ENCODE results near the gene TAS2R40.

Gene TAS2R40

GRCh38 chr7:143221286-143221685 is 551 bp upstream of the TAS2R40 start:
- Histone ChIP-seq H3K36me3 (ENCODE audit: control insufficient read depth in 5 of 5, insufficient read depth in 5 of 5, low read length in 5 of 5) (no peaks in the 10 kb centered on the region), H3K4me3 (ENCODE audit: low read depth in 1 of 5, low read length in 5 of 5) (no peak overlapping the region), H3K4me1 (ENCODE audit: control insufficient read depth in 5 of 5, insufficient read depth in 5 of 5, low read length in 5 of 5) (peaks cover 0 to 4% (median 0%) of the 10 kb centered on the region in 5 donors), H3K9ac (ENCODE audit: low read length in 5 of 5) (no peak overlapping the region), H3K9me3 (ENCODE audit: control insufficient read depth in 5 of 5, low read length in 5 of 5) (no peaks in the 10 kb centered on the region), H3K27ac (ENCODE audit: low read depth, low read length) (no peak overlapping the region), H3K27me3 (ENCODE audit: control insufficient read depth in 5 of 5, insufficient read depth in 4 of 5, low read length in 5 of 5) (no peaks in the 10 kb centered on the region)

- no peak overlapping the region for H3K4me3 ChIP-seq (ENCODE audit: low read depth in 1 of 5, low read length in 5 of 5)
- H3K9me3 ChIP-seq (ENCODE audit: control insufficient read depth in 5 of 5, low read length in 5 of 5): no peaks in the 10 kb centered on the region
- H3K36me3 ChIP-seq (ENCODE audit: control insufficient read depth in 5 of 5, insufficient read depth in 5 of 5, low read length in 5 of 5): no peaks in the 10 kb centered on the region
- no peak overlapping the region for H3K27ac ChIP-seq (ENCODE audit: low read depth, low read length)
- peaks cover 0 to 6% (median 0%) of the 10 kb centered on the region in 5 donors for H3K4me1 ChIP-seq (ENCODE audit: control insufficient read depth in 5 of 5, insufficient read depth in 5 of 5, low read length in 5 of 5)
- H3K9ac ChIP-seq (ENCODE audit: low read length in 5 of 5): no peak overlapping the region
- H3K27me3 ChIP-seq (ENCODE audit: control insufficient read depth in 5 of 5, insufficient read depth in 4 of 5, low read length in 5 of 5): no peaks in the 10 kb centered on the region
These were observed 945 bp downstream of the TAS2R40 start for GRCh38 chr7:143222782-143223181.

GRCh38 chr7:143223784-143224183 is 1.9 kb downstream of the TAS2R40 start:
- Histone ChIP-seq H3K9me3 (ENCODE audit: control insufficient read depth in 5 of 5, low read length in 5 of 5) (no peaks in the 10 kb centered on the region), H3K36me3 (ENCODE audit: control insufficient read depth in 5 of 5, insufficient read depth in 5 of 5, low read length in 5 of 5) (no peaks in the 10 kb centered on the region), H3K4me3 (ENCODE audit: low read depth in 1 of 5, low read length in 5 of 5) (no peak overlapping the region), H3K9ac (ENCODE audit: low read length in 5 of 5) (no peak overlapping the region), H3K27me3 (ENCODE audit: control insufficient read depth in 5 of 5, insufficient read depth in 4 of 5, low read length in 5 of 5) (no peaks in the 10 kb centered on the region), H3K4me1 (ENCODE audit: control insufficient read depth in 5 of 5, insufficient read depth in 5 of 5, low read length in 5 of 5) (peaks cover 0 to 7% (median 0%) of the 10 kb centered on the region in 5 donors), H3K27ac (ENCODE audit: low read depth, low read length) (no peak overlapping the region)

DNA sequence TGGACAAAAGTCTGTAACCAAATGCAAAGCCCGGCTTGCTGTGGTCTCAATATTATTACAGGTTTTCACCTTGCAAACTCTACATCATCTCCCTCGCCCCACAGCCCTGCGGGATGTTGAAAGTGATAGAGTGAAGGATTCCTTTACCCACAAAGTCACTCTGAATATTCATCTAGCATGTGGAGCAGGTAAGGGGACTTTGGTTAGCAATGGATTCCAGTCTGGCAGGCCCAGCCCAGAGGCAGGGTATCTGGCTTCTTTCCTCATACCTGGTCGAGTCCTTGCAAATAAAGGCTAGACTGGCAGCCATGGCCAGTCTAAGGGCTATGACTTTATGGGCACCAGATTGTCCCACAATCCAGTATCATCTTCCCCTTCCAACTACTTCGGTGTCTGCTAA is 3.2 kb downstream of the TAS2R40 start:
- no peak overlapping the region for H3K27ac ChIP-seq (ENCODE audit: low read depth, low read length)
- H3K36me3 ChIP-seq (ENCODE audit: control insufficient read depth in 5 of 5, insufficient read depth in 5 of 5, low read length in 5 of 5): no peaks in the 10 kb centered on the region
- no peak overlapping the region for H3K9ac ChIP-seq (ENCODE audit: low read length in 5 of 5)
- H3K9me3 ChIP-seq (ENCODE audit: control insufficient read depth in 5 of 5, low read length in 5 of 5): no peaks in the 10 kb centered on the region
- H3K27me3 ChIP-seq (ENCODE audit: control insufficient read depth in 5 of 5, insufficient read depth in 4 of 5, low read length in 5 of 5): no peaks in the 10 kb centered on the region
- H3K4me3 ChIP-seq (ENCODE audit: low read depth in 1 of 5, low read length in 5 of 5): no peak overlapping the region
- peaks cover 0 to 11% (median 0%) of the 10 kb centered on the region in 5 donors for H3K4me1 ChIP-seq (ENCODE audit: control insufficient read depth in 5 of 5, insufficient read depth in 5 of 5, low read length in 5 of 5)

- no peak overlapping the region for H3K9ac ChIP-seq (ENCODE audit: low read length in 5 of 5)
- H3K4me1 ChIP-seq (ENCODE audit: control insufficient read depth in 5 of 5, insufficient read depth in 5 of 5, low read length in 5 of 5): peaks cover 0 to 11% (median 0%) of the 10 kb centered on the region in 5 donors
- H3K27me3 ChIP-seq (ENCODE audit: control insufficient read depth in 5 of 5, insufficient read depth in 4 of 5, low read length in 5 of 5): no peaks in the 10 kb centered on the region
- no peaks in the 10 kb centered on the region for H3K9me3 ChIP-seq (ENCODE audit: control insufficient read depth in 5 of 5, low read length in 5 of 5)
- H3K36me3 ChIP-seq (ENCODE audit: control insufficient read depth in 5 of 5, insufficient read depth in 5 of 5, low read length in 5 of 5): no peaks in the 10 kb centered on the region
- H3K27ac ChIP-seq (ENCODE audit: low read depth, low read length): no peak overlapping the region
- no peak overlapping the region for H3K4me3 ChIP-seq (ENCODE audit: low read depth in 1 of 5, low read length in 5 of 5)
These were observed 6.0 kb downstream of the TAS2R40 start for GRCh38 chr7:143227806-143228205.

GRCh38 chr7:143229054-143229790 is 7.4 kb downstream of the TAS2R40 start:
- Histone ChIP-seq H3K36me3 (ENCODE audit: control insufficient read depth in 5 of 5, insufficient read depth in 5 of 5, low read length in 5 of 5) (no peaks in the 10 kb centered on the region), H3K9ac (ENCODE audit: low read length in 5 of 5) (no peak overlapping the region), H3K4me1 (ENCODE audit: control insufficient read depth in 5 of 5, insufficient read depth in 5 of 5, low read length in 5 of 5) (peaks cover 0 to 11% (median 0%) of the 10 kb centered on the region in 5 donors), H3K9me3 (ENCODE audit: control insufficient read depth in 5 of 5, low read length in 5 of 5) (no peaks in the 10 kb centered on the region), H3K27me3 (ENCODE audit: control insufficient read depth in 5 of 5, insufficient read depth in 4 of 5, low read length in 5 of 5) (no peaks in the 10 kb centered on the region), H3K4me3 (ENCODE audit: low read depth in 1 of 5, low read length in 5 of 5) (no peak overlapping the region), H3K27ac (ENCODE audit: low read depth, low read length) (no peak overlapping the region)

- peaks cover 0 to 11% (median 0%) of the 10 kb centered on the region in 5 donors for H3K4me1 ChIP-seq (ENCODE audit: control insufficient read depth in 5 of 5, insufficient read depth in 5 of 5, low read length in 5 of 5)
- no peak overlapping the region for H3K9ac ChIP-seq (ENCODE audit: low read length in 5 of 5)
- peaks cover 0 to 1% (median 0%) of the 10 kb centered on the region in 5 donors for H3K9me3 ChIP-seq (ENCODE audit: control insufficient read depth in 5 of 5, low read length in 5 of 5)
- no peaks in the 10 kb centered on the region for H3K36me3 ChIP-seq (ENCODE audit: control insufficient read depth in 5 of 5, insufficient read depth in 5 of 5, low read length in 5 of 5)
- H3K4me3 ChIP-seq (ENCODE audit: low read depth in 1 of 5, low read length in 5 of 5): no peak overlapping the region
- H3K27me3 ChIP-seq (ENCODE audit: control insufficient read depth in 5 of 5, insufficient read depth in 4 of 5, low read length in 5 of 5): no peaks in the 10 kb centered on the region
- H3K27ac ChIP-seq (ENCODE audit: low read depth, low read length): no peak overlapping the region
These were observed 9.0 kb downstream of the TAS2R40 start for GRCh38 chr7:143230602-143231457.

DNA sequence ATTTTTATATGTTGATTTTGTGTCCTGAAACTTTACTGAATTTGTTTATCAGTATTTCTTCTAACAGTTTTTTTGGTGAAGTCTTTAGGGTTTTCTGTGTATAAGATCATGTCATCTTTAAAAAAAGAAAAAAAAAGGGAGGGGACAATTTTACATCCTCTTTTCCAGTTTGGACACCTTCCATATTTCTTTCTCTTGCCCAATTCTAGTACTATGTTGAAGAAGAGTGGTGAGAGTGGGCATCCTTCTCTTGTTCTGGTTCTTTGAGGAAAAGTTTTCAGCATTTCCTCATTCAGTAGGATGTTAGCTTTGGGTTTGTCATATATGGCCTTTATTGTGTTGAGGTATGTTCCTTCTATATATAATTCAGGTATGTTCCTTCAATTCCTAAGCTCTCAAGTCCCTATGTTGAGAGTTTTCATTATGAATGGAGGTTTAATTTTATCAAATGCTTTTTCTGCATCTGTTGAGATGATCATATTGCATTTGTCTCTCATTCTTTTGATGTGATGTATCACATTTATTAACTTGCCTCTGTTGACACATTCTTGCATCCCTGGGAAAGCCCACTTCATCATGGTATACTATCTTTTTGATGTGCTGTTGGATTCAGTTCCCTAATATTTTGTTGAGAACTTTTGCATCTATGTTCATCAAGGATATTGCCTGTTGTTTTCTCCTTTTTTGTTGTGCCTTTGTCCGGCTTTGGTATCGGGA is 12.1 kb downstream of the TAS2R40 start:
- H3K9ac ChIP-seq (ENCODE audit: low read length in 5 of 5): no peak overlapping the region
- H3K36me3 ChIP-seq (ENCODE audit: control insufficient read depth in 5 of 5, insufficient read depth in 5 of 5, low read length in 5 of 5): no peaks in the 10 kb centered on the region
- no peaks in the 10 kb centered on the region for H3K27me3 ChIP-seq (ENCODE audit: control insufficient read depth in 5 of 5, insufficient read depth in 4 of 5, low read length in 5 of 5)
- H3K4me3 ChIP-seq (ENCODE audit: low read depth in 1 of 5, low read length in 5 of 5): no peak overlapping the region
- peaks cover 0 to 4% (median 0%) of the 10 kb centered on the region in 5 donors for H3K4me1 ChIP-seq (ENCODE audit: control insufficient read depth in 5 of 5, insufficient read depth in 5 of 5, low read length in 5 of 5)
- peaks cover 6 to 20% (median 11%) of the 10 kb centered on the region in 5 donors for H3K9me3 ChIP-seq (ENCODE audit: control insufficient read depth in 5 of 5, low read length in 5 of 5)
- no peak overlapping the region for H3K27ac ChIP-seq (ENCODE audit: low read depth, low read length)

- H3K4me1 ChIP-seq (ENCODE audit: control insufficient read depth in 5 of 5, insufficient read depth in 5 of 5, low read length in 5 of 5): peaks cover 0 to 4% (median 0%) of the 10 kb centered on the region in 5 donors
- H3K27ac ChIP-seq (ENCODE audit: low read depth, low read length): no peak overlapping the region
- no peaks in the 10 kb centered on the region for H3K27me3 ChIP-seq (ENCODE audit: control insufficient read depth in 5 of 5, insufficient read depth in 4 of 5, low read length in 5 of 5)
These were observed 12.7 kb downstream of the TAS2R40 start for GRCh38 chr7:143234533-143234875.

More at GRCh38 chr7:143234533-143234875, 12.7 kb downstream of the TAS2R40 start:
- Histone ChIP-seq H3K9ac (ENCODE audit: low read length in 5 of 5) (no peak overlapping the region), H3K4me3 (ENCODE audit: low read depth in 1 of 5, low read length in 5 of 5) (no peak overlapping the region), H3K36me3 (ENCODE audit: control insufficient read depth in 5 of 5, insufficient read depth in 5 of 5, low read length in 5 of 5) (no peaks in the 10 kb centered on the region), H3K9me3 (ENCODE audit: control insufficient read depth in 5 of 5, low read length in 5 of 5) (peaks cover 6 to 20% (median 11%) of the 10 kb centered on the region in 5 donors)
